ENCODE data around the gene ICA1.

DNA sequence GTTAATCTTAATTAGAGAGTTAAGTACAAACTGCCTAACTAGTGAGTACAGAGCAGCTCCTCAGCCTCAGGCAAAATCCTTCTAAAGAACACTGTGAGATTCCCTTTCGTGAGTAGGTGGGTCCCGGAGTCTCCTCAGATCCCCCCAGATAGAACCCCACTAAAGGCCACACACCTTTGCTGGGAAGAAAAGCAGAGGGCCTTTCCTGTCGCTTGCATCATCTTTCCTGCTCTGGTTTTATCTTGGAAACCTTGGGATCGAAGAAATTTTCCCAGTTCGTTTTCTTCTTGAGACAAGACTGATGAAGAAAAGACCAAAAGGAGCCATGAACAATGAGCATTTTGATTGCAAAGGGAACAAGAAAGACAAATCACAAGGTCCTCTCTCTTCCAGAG is 40.9 kb downstream of the ICA1 start:
- TF ChIP-seq, protein P1, sequence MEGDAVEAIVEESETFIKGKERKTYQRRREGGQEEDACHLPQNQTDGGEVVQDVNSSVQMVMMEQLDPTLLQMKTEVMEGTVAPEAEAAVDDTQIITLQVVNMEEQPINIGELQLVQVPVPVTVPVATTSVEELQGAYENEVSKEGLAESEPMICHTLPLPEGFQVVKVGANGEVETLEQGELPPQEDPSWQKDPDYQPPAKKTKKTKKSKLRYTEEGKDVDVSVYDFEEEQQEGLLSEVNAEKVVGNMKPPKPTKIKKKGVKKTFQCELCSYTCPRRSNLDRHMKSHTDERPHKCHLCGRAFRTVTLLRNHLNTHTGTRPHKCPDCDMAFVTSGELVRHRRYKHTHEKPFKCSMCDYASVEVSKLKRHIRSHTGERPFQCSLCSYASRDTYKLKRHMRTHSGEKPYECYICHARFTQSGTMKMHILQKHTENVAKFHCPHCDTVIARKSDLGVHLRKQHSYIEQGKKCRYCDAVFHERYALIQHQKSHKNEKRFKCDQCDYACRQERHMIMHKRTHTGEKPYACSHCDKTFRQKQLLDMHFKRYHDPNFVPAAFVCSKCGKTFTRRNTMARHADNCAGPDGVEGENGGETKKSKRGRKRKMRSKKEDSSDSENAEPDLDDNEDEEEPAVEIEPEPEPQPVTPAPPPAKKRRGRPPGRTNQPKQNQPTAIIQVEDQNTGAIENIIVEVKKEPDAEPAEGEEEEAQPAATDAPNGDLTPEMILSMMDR (optimal IDR thresholded peaks at IDR 0.05 in 1 of 3, IDR thresholded peaks at IDR 0.05 in 1 of 3, conservative IDR thresholded peaks at IDR 0.05 in 1 of 3; ENCODE audit: extremely low read depth in 1 of 3, insufficient read depth in 2 of 3, low read length in 3 of 3), result no peak
- no peak for TF ChIP-seq EZH2 (IDR thresholded peaks at IDR 0.05; ENCODE audit: low read length)

Measured in keratinocyte (primary cell).